HUES6 (cell line): ENCODE data around the gene PTPRA.

Experiments
- H3K27ac ChIP-seq: 2 replicates; pipeline ENCODE4 v1.7.0; 2013; ENCODE audit warnings: low read depth, mild to moderate bottlenecking, low read length, inconsistent platforms
- H3K27me3 ChIP-seq: 2 replicates; pipeline ENCODE4 v1.6.1; 2013; ENCODE audit warnings: low read length; ENCODE audit not compliant: control insufficient read depth, insufficient read depth
- H3K36me3 ChIP-seq: 2 replicates; pipeline ENCODE4 v1.6.1; 2013; ENCODE audit warnings: low read length; ENCODE audit not compliant: control insufficient read depth, insufficient read depth
- H3K4me1 ChIP-seq: 2 replicates; pipeline ENCODE4 v1.6.1; 2013; ENCODE audit warnings: low read length; ENCODE audit not compliant: control insufficient read depth, insufficient read depth
- H3K4me3 ChIP-seq: 2 replicates; pipeline ENCODE4 v1.5.1; 2013; ENCODE audit warnings: low read depth, low read length
- H3K9ac ChIP-seq: one replicate; pipeline ENCODE4 v1.6.1; 2013; ENCODE audit warnings: mild to moderate bottlenecking, low read length
- H3K9me3 ChIP-seq: 2 replicates; pipeline ENCODE4 v1.6.1; 2013; ENCODE audit warnings: low read depth, low read length; ENCODE audit not compliant: control insufficient read depth, insufficient read depth

The PTPRA gene

DNA sequence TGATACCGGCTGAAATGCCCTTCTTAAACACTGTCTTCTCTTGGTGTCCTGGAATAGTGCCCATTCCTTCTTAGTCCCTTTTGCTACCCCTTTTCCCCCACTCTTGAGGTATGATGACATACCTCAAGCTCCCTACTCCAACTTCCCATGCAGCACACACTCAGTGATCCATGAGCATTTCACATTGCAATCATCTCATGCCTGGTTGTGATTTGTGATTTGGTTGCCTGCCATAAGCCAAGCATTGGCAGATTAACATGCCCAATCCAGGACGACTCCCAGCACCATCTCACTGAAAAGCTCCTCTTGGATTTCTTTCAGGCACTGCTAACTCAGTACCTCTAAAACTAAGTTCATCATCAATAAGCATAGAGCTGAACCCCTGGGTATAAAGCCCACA, 14.7 kb upstream of the PTPRA start:
- H3K4me1 ChIP-seq = no peaks in the 10 kb centered on the region
- H3K9ac ChIP-seq = no peak overlapping the region
- H3K27ac ChIP-seq = no peak overlapping the region
- no peaks in the 10 kb centered on the region for H3K27me3 ChIP-seq
- no peaks in the 10 kb centered on the region for H3K9me3 ChIP-seq
- H3K4me3 ChIP-seq = no peak overlapping the region
- H3K36me3 ChIP-seq = peaks cover 12% of the 10 kb centered on the region; the same call in 1 of the 2 replicates

GRCh38 chr20:2859330-2860121, 13.8 kb upstream of the PTPRA start:
- Histone ChIP-seq H3K4me1 (no peaks in the 10 kb centered on the region), H3K27me3 (no peaks in the 10 kb centered on the region), H3K27ac (no peak overlapping the region), H3K9me3 (no peaks in the 10 kb centered on the region), H3K36me3 (peaks cover 16% of the 10 kb centered on the region; the same call in 1 of the 2 replicates), H3K4me3 (no peak overlapping the region), H3K9ac (peak overlapping the region; percentile 26)

- Histone ChIP-seq H3K4me3 (no peak overlapping the region), H3K36me3 (peaks cover 33% of the 10 kb centered on the region; the same call in 1 of the 2 replicates), H3K4me1 (no peaks in the 10 kb centered on the region), H3K9me3 (no peaks in the 10 kb centered on the region), H3K9ac (no peak overlapping the region), H3K27ac (no peak overlapping the region), H3K27me3 (no peaks in the 10 kb centered on the region)
Observed at GRCh38 chr20:2864626-2865025, 8.7 kb upstream of the PTPRA start.

DNA sequence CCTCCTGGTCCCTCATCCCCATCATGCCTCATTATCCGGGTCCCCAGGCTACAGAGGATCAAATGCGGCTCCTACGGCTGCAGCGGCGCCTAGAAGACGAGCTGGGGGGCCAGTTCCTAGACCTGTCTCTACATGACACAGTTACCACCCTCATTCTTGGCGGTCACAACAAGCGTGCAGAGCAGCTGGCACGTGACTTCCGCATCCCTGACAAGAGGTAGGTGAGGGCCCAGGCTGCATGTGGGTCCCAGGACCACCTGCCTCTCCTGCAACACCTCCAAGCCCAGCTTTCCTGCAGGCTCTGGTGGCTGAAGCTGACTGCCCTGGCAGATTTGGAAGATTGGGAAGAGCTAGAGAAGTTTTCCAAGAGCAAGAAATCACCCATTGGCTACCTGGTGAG, 8.2 kb upstream of the PTPRA start:
- H3K36me3 ChIP-seq = peaks cover 30% of the 10 kb centered on the region; the same call in 1 of the 2 replicates

GRCh38 chr20:2865630-2866029, 7.7 kb upstream of the PTPRA start:
- Histone ChIP-seq H3K9ac (no peak overlapping the region), H3K9me3 (no peaks in the 10 kb centered on the region), H3K27ac (no peak overlapping the region), H3K27me3 (no peaks in the 10 kb centered on the region), H3K36me3 (peaks cover 29% of the 10 kb centered on the region; the same call in 1 of the 2 replicates), H3K4me1 (peaks cover 2% of the 10 kb centered on the region; the same call in 1 of the 2 replicates), H3K4me3 (no peak overlapping the region)

More for the DNA sequence above, 8.2 kb upstream of the PTPRA start:
- no peaks in the 10 kb centered on the region for H3K27me3 ChIP-seq
- H3K9me3 ChIP-seq = no peaks in the 10 kb centered on the region
- H3K4me1 ChIP-seq = no peaks in the 10 kb centered on the region
- no peak overlapping the region for H3K27ac ChIP-seq
- H3K9ac ChIP-seq = no peak overlapping the region
- no peak overlapping the region for H3K4me3 ChIP-seq

- Histone ChIP-seq H3K4me3 (no peak overlapping the region), H3K27ac (no peak overlapping the region), H3K9ac (no peak overlapping the region), H3K36me3 (peaks cover 24% of the 10 kb centered on the region; the same call in 1 of the 2 replicates), H3K4me1 (peaks cover 7% of the 10 kb centered on the region; the same call in 1 of the 2 replicates), H3K27me3 (peaks cover 5% of the 10 kb centered on the region), H3K9me3 (no peaks in the 10 kb centered on the region)
Observed at GRCh38 chr20:2866236-2866635, 7.0 kb upstream of the PTPRA start.

GRCh38 chr20:2867081-2867864, 6.0 kb upstream of the PTPRA start:
- H3K27ac ChIP-seq = no peak overlapping the region
- no peak overlapping the region for H3K9ac ChIP-seq
- H3K4me1 ChIP-seq = peaks cover 7% of the 10 kb centered on the region; the same call in 1 of the 2 replicates
- no peak overlapping the region for H3K4me3 ChIP-seq
- H3K9me3 ChIP-seq = no peaks in the 10 kb centered on the region
- peaks cover 15% of the 10 kb centered on the region for H3K27me3 ChIP-seq
- H3K36me3 ChIP-seq = peaks cover 21% of the 10 kb centered on the region; the same call in 1 of the 2 replicates

- H3K4me3 ChIP-seq = no peak overlapping the region
- peaks cover 18% of the 10 kb centered on the region; the same call in 1 of the 2 replicates for H3K36me3 ChIP-seq
- H3K9me3 ChIP-seq = no peaks in the 10 kb centered on the region
- peaks cover 8% of the 10 kb centered on the region; the same call in 1 of the 2 replicates for H3K4me1 ChIP-seq
- H3K9ac ChIP-seq = no peak overlapping the region
- no peak overlapping the region for H3K27ac ChIP-seq
- H3K27me3 ChIP-seq = peaks cover 22% of the 10 kb centered on the region
Observed at GRCh38 chr20:2869381-2869780, 3.9 kb upstream of the PTPRA start.

- H3K27ac ChIP-seq = no peak overlapping the region
- H3K9ac ChIP-seq = no peak overlapping the region
- no peak overlapping the region for H3K4me3 ChIP-seq
- H3K36me3 ChIP-seq = peaks cover 9% of the 10 kb centered on the region; the same call in 1 of the 2 replicates
- no peaks in the 10 kb centered on the region for H3K9me3 ChIP-seq
- H3K4me1 ChIP-seq = peaks cover 12% of the 10 kb centered on the region
- peaks cover 22% of the 10 kb centered on the region for H3K27me3 ChIP-seq
Observed at GRCh38 chr20:2871111-2871465, 2.2 kb upstream of the PTPRA start.

DNA sequence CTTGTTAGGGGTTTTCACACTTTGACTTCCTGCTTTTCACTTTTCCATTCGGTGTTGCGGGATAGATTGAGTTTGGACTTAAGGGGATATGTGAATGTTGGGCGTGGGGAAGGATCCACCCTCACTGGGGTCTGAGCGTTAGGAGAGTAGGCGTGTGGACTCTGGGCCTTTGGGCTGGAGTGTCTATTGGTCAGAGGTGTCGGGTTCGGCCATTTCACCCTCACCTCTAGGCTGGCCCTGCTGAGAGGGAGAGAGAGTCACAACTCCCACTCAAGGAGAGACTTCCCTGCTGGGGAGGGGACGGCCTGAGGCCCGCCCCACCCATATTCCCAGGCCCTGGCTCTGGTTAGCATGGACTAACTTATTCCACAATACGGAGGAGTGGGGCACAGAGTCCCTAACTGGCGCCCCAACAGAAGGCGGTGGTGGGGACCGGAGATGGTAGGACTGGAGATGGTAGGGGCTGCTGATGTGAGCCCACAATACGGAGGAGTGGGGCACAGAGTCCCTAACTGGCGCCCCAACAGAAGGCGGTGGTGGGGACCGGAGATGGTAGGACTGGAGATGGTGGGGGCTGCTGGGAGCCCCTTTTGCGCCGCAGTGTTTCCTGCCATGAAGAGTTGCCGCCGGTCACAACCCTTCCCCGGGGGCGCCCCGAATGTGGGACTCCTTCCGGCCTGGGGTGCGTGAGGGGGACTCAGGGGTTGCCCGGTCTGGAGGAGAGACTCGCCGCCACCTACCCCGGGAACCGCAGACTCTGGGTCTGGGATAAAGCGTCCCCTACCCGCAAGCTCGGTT, 1.4 kb upstream of the PTPRA start:
- Histone ChIP-seq H3K27me3 (peaks cover 22% of the 10 kb centered on the region), H3K27ac (no peak overlapping the region), H3K4me1 (peaks cover 12% of the 10 kb centered on the region), H3K9me3 (no peaks in the 10 kb centered on the region), H3K4me3 (peak overlapping the region; percentile 91), H3K36me3 (peaks cover 1% of the 10 kb centered on the region; the same call in 1 of the 2 replicates), H3K9ac (peak overlapping the region; percentile 67)
